Ishikawa (cell line): Measurements from ENCODE around the gene KDM4B.

Source experiments
- CEBPB ChIP-seq: IDR thresholded peaks from 2 replicates; pipeline ENCODE4 v1.6.1; 2012
- CREB1 ChIP-seq: IDR thresholded peaks from 2 replicates; pipeline ENCODE4 v1.6.1; 2012; ENCODE audit warnings: low read depth
- EGR1 ChIP-seq: IDR thresholded peaks from 2 replicates; pipeline ENCODE4 v1.6.1; 2012
- EP300 ChIP-seq: IDR thresholded peaks from 2 replicates; pipeline ENCODE4 v1.6.1; 2012; ENCODE audit warnings: borderline replicate concordance
- FOXM1 ChIP-seq: IDR thresholded peaks from 2 replicates; pipeline ENCODE4 v1.6.1; 2012; ENCODE audit warnings: low read depth, borderline replicate concordance
- MAX ChIP-seq: IDR thresholded peaks from 2 replicates; pipeline ENCODE4 v1.6.1; 2012
- NFIC ChIP-seq: IDR thresholded peaks from 2 replicates; pipeline ENCODE4 v1.6.1; 2012
- RAD21 ChIP-seq: IDR thresholded peaks from 2 replicates; pipeline ENCODE4 v1.6.1; 2012; ENCODE audit warnings: low read depth
- REST ChIP-seq: IDR thresholded peaks from 2 replicates; pipeline ENCODE4 v1.6.1; 2012; ENCODE audit warnings: low read depth, mild to moderate bottlenecking
- TAF1 ChIP-seq: IDR thresholded peaks from 2 replicates; pipeline ENCODE4 v1.6.1; 2012; ENCODE audit warnings: low read depth, mild to moderate bottlenecking
- TCF12 ChIP-seq: IDR thresholded peaks from 2 replicates; pipeline ENCODE4 v1.6.1; 2012; ENCODE audit warnings: low read depth
- TEAD4 ChIP-seq: IDR thresholded peaks from 2 replicates; pipeline ENCODE4 v1.6.1; 2012
- USF1 ChIP-seq: IDR thresholded peaks from 2 replicates; pipeline ENCODE4 v1.6.1; 2012
- YY1 ChIP-seq: IDR thresholded peaks from 2 replicates; pipeline ENCODE4 v1.6.1; 2012; ENCODE audit warnings: low read depth
- ZBTB7A ChIP-seq: IDR thresholded peaks from 2 replicates; pipeline ENCODE4 v1.6.1; 2012; ENCODE audit warnings: low read depth

KDM4B gene

GRCh38 chr19:5040544-5041167 lies 71.7 kb downstream of the KDM4B start:
- no peak for TF ChIP-seq TAF1
- no peak for TF ChIP-seq EP300
- TF ChIP-seq ZBTB7A = no peak
- no peak for TF ChIP-seq EGR1
- no peak for TF ChIP-seq CEBPB
- TF ChIP-seq TCF12 = no peak
- TF ChIP-seq YY1 = no peak

- no peak for TF ChIP-seq EP300
- TF ChIP-seq ZBTB7A = no peak
- TF ChIP-seq TAF1 = no peak
- no peak for TF ChIP-seq CREB1
- no peak for TF ChIP-seq CEBPB
Observed at GRCh38 chr19:5041168-5041912, 72.4 kb downstream of the KDM4B start.

- no peak for TF ChIP-seq REST
- TF ChIP-seq ZBTB7A = no peak
- no peak for TF ChIP-seq USF1
- no peak for TF ChIP-seq TAF1
- no peak for TF ChIP-seq RAD21
- TF ChIP-seq FOXM1 = no peak
- TF ChIP-seq CEBPB = no peak
- no peak for TF ChIP-seq YY1
- TF ChIP-seq NFIC = no peak
- no peak for TF ChIP-seq TEAD4
- no peak for TF ChIP-seq EGR1
- no peak for TF ChIP-seq CREB1
- no peak for TF ChIP-seq MAX
- no peak for TF ChIP-seq EP300
- TF ChIP-seq TCF12 = no peak
Observed at GRCh38 chr19:5041913-5042187, 72.9 kb downstream of the KDM4B start.

- TF ChIP-seq EP300 (no peak), TAF1 (no peak), MAX (no peak), CEBPB (no peak), ZBTB7A (no peak), FOXM1 (no peak), NFIC (no peak), YY1 (no peak), TCF12 (no peak), CREB1 (no peak), USF1 (no peak), EGR1 (no peak), TEAD4 (no peak), REST (no peak), RAD21 (no peak)
Observed at GRCh38 chr19:5042556-5042955, 73.6 kb downstream of the KDM4B start.

- no peak for TF ChIP-seq ZBTB7A
Observed at GRCh38 chr19:5045029-5045428, 76.1 kb downstream of the KDM4B start.

- TF ChIP-seq REST = no peak
- no peak for TF ChIP-seq CREB1
- TF ChIP-seq USF1 = no peak
- TF ChIP-seq TCF12 = no peak
- no peak for TF ChIP-seq RAD21
- no peak for TF ChIP-seq EP300
- no peak for TF ChIP-seq NFIC
- TF ChIP-seq FOXM1 = no peak
- TF ChIP-seq YY1 = no peak
- no peak for TF ChIP-seq CEBPB
- no peak for TF ChIP-seq TEAD4
- no peak for TF ChIP-seq TAF1
- no peak for TF ChIP-seq EGR1
- no peak for TF ChIP-seq ZBTB7A
- no peak for TF ChIP-seq MAX
Observed at GRCh38 chr19:5045956-5046338, 77.0 kb downstream of the KDM4B start.
